Jurkat, Clone E6-1 (cell line): ENCODE data around the gene SHBG. TPM values are rescaled to one million over a fixed set of nuclear protein-coding genes. Genes with fewer than 3 reads are reported as not detected.
"Not testable (repeated sequence)": the region's sequence is repeated elsewhere in the genome, so short reads cannot be mapped to it uniquely, and the experiment has no call there.

Experiments
- DNase-seq: peaks from one replicate; pipeline ENCODE4 v3.0.0-alpha.2; 2011; ENCODE audit warnings: low read depth, low spot score
- H3K4me3 ChIP-seq: 2 replicates; pipeline ENCODE4 v1.5.1; 2011; ENCODE audit warnings: mild to moderate bottlenecking, low read length, control low read depth, moderate library complexity
- polyA plus RNA-seq: library from polyadenylated mRNA; unstranded; fragments of >200 nt; gene quantifications from one replicate; pipeline ENCODE4 v1.2.1, GENCODE V29; 2012; ENCODE audit warnings: missing spikeins; ENCODE audit not compliant: insufficient read length, insufficient read depth

The SHBG gene
- not detected for polyA plus RNA-seq

- no peak for DNase-seq
- H3K4me3 ChIP-seq, result no peak within 1 kb of the TSS
Measured at GRCh38 chr17:7629939-7630571, at the start of gene SHBG. Gene SHBG, plus strand, starts transcription at chr17:7630135. Its CDS starts 38 bp downstream, at chr17:7630173.

- DNase-seq, result no peak
- H3K4me3 ChIP-seq, result no peak overlapping the region
Measured at GRCh38 chr17:7580604-7581575, 49.0 kb upstream of the SHBG start.

- DNase-seq, result no peak
- H3K4me3 ChIP-seq, result peak overlapping the region; percentile 69
Measured at GRCh38 chr17:7582396-7583252, 47.3 kb upstream of the SHBG start.

- peak; percentile 94 for DNase-seq
- peak within 1 kb of the TSS; percentile 69 for H3K4me3 ChIP-seq
Measured at GRCh38 chr17:7583253-7584109, 46.5 kb upstream of the SHBG start, which contains the start of gene MPDU1. Gene MPDU1, plus strand, starts transcription at chr17:7583852. Its CDS starts 11 bp downstream, at chr17:7583863.

GRCh38 chr17:7586673-7587419 is 43.1 kb upstream of the SHBG start:
- no peak for DNase-seq

GRCh38 chr17:7587420-7588151 is 42.3 kb upstream of the SHBG start:
- H3K4me3 ChIP-seq, result no peak overlapping the region
- DNase-seq, result no peak

More at GRCh38 chr17:7586673-7587419, 43.1 kb upstream of the SHBG start:
- H3K4me3 ChIP-seq, result no peak overlapping the region

GRCh38 chr17:7588553-7589203 is 41.3 kb upstream of the SHBG start:
- DNase-seq, result no peak
- no peak overlapping the region for H3K4me3 ChIP-seq

- DNase-seq, result no peak
- no peak overlapping the region for H3K4me3 ChIP-seq
Measured at GRCh38 chr17:7589204-7589868, 40.6 kb upstream of the SHBG start.

- no peak for DNase-seq
- H3K4me3 ChIP-seq, result no peak within 1 kb of the TSS
Measured at GRCh38 chr17:7589891-7590691, 39.8 kb upstream of the SHBG start, which contains the start of gene SOX15. Gene SOX15, minus strand, starts transcription at chr17:7590094. Its CDS starts 418 bp downstream, at chr17:7589676.

- no peak overlapping the region for H3K4me3 ChIP-seq
- DNase-seq, result no peak
Measured at GRCh38 chr17:7590743-7591142, 39.2 kb upstream of the SHBG start.

- H3K4me3 ChIP-seq, result no peak overlapping the region
- no peak for DNase-seq
Measured at GRCh38 chr17:7591596-7591995, 38.3 kb upstream of the SHBG start.

- DNase-seq, result no peak
- H3K4me3 ChIP-seq, result no peak overlapping the region
Measured at GRCh38 chr17:7592422-7593021, 37.4 kb upstream of the SHBG start.

- no peak overlapping the region for H3K4me3 ChIP-seq
- DNase-seq, result no peak
Measured at GRCh38 chr17:7593296-7593695, 36.6 kb upstream of the SHBG start.

GRCh38 chr17:7597561-7597960 is 32.4 kb upstream of the SHBG start:
- H3K4me3 ChIP-seq, result not testable (repeated sequence)

GRCh38 chr17:7606280-7606679 is 23.7 kb upstream of the SHBG start:
- no peak overlapping the region for H3K4me3 ChIP-seq
- no peak for DNase-seq

More at GRCh38 chr17:7597561-7597960, 32.4 kb upstream of the SHBG start:
- not testable (repeated sequence) for DNase-seq
